Keratinocyte (primary cell): ENCODE data around the gene TAB2. TPM values are rescaled to one million over a fixed set of nuclear protein-coding genes. Genes with fewer than 3 reads are reported as not detected.
"Not testable (repeated sequence)": the region's sequence is repeated elsewhere in the genome, so short reads cannot be mapped to it uniquely, and the experiment has no call there.

Experiments
- DNase-seq: peaks from one replicate; pipeline ENCODE4 v3.0.0-alpha.2; 2011; ENCODE audit warnings: low read depth, missing footprints, low spot score
- FAIRE-seq: peaks from 2 replicates; lab custom pipeline; 2011; peaks lifted over from hg19 to GRCh38; lab: Jason Lieb, UNC
- H2AFZ ChIP-seq: 2 replicates; pipeline ENCODE4 v1.6.0; 2012; ENCODE audit warnings: low read length, control low read depth, inconsistent platforms; ENCODE audit not compliant: control insufficient read depth
- H3K27ac ChIP-seq: 2 replicates; pipeline ENCODE4 v1.5.1; 2011; ENCODE audit warnings: low read length; ENCODE audit not compliant: control insufficient read depth, insufficient read depth
- H3K27me3 ChIP-seq: 3 replicates; pipeline ENCODE4 v1.6.0; 2011; ENCODE audit warnings: low read length; ENCODE audit not compliant: control insufficient read depth, insufficient read depth; ENCODE audit errors: extremely low read depth
- H3K36me3 ChIP-seq, 2 experiments: 2 replicates in 1 of 2; 3 replicates in 1 of 2; pipeline ENCODE4 v1.5.1; 2011; ENCODE audit warnings: low read length in 2 of 2, mild to moderate bottlenecking in 1 of 2; ENCODE audit not compliant: control insufficient read depth in 2 of 2, insufficient read depth in 2 of 2; ENCODE audit errors: extremely low read depth in 1 of 2
- H3K4me1 ChIP-seq: 3 replicates; pipeline ENCODE4 v1.5.1; 2011; ENCODE audit warnings: low read length; ENCODE audit not compliant: control insufficient read depth, insufficient read depth; ENCODE audit errors: extremely low read depth
- H3K4me2 ChIP-seq: 3 replicates; pipeline ENCODE4 v1.6.0; 2011; ENCODE audit warnings: low read depth, low read length; ENCODE audit not compliant: control insufficient read depth, insufficient read depth; ENCODE audit errors: extremely low read depth
- H3K4me3 ChIP-seq, 3 experiments: fragments of 200-600 bp in 1 of 3; sonication (generic) in 1 of 3; 2 replicates in 2 of 3; 3 replicates in 1 of 3; pipeline ENCODE4 v1.5.1; 2011 to 2016; ENCODE audit warnings: low read length in 3 of 3, mild to moderate bottlenecking in 3 of 3, control low read depth in 2 of 3, inconsistent platforms in 1 of 3, low read depth in 1 of 3, mixed read lengths in 1 of 3, mixed run types in 1 of 3, moderate library complexity in 1 of 3; ENCODE audit not compliant: control insufficient read depth in 2 of 3, insufficient read depth in 2 of 3; ENCODE audit errors: extremely low read depth in 1 of 3
- H3K79me2 ChIP-seq: 2 replicates; pipeline ENCODE4 v1.6.0; 2012; ENCODE audit warnings: low read length; ENCODE audit not compliant: control insufficient read depth, insufficient read depth
- H3K9ac ChIP-seq: 3 replicates; pipeline ENCODE4 v1.6.0; 2011; ENCODE audit warnings: low read length; ENCODE audit not compliant: control insufficient read depth, insufficient read depth; ENCODE audit errors: extremely low read depth
- H3K9me1 ChIP-seq: 3 replicates; pipeline ENCODE4 v1.6.0; 2011; ENCODE audit warnings: low read length; ENCODE audit not compliant: control insufficient read depth, insufficient read depth; ENCODE audit errors: extremely low read depth
- H3K9me3 ChIP-seq: 2 replicates; pipeline ENCODE4 v1.5.1; 2012; ENCODE audit warnings: low read depth, low read length; ENCODE audit not compliant: control insufficient read depth
- H4K20me1 ChIP-seq: 3 replicates; pipeline ENCODE4 v1.6.0; 2011; ENCODE audit warnings: low read length; ENCODE audit not compliant: control insufficient read depth, insufficient read depth; ENCODE audit errors: extremely low read depth
- CTCF ChIP-seq, 3 experiments: IDR thresholded peaks in 1 of 3; conservative IDR thresholded peaks in 1 of 3; optimal IDR thresholded peaks in 1 of 3; 2 replicates in 2 of 3; 3 replicates in 1 of 3; pipeline versions ENCODE3 to v1.5.1; 2011; ENCODE audit warnings: low read length in 3 of 3, mild to moderate bottlenecking in 3 of 3, moderate library complexity in 2 of 3, control low read depth in 1 of 3, inconsistent platforms in 1 of 3; ENCODE audit not compliant: insufficient read depth in 2 of 3; ENCODE audit errors: extremely low read depth in 1 of 3
- EZH2 ChIP-seq: IDR thresholded peaks from one replicate; pipeline ENCODE4 v1.6.1; 2012; ENCODE audit warnings: inconsistent platforms, mild to moderate bottlenecking, low read length, moderate library complexity
- dilution Hi-C: fragments of 300-500 bp; cut with MboI; formaldehyde crosslinking; loops from one replicate; pipeline ENCODE4 v1.7.0; 2020; ENCODE audit warnings: low sequenced_read_pairs; ENCODE audit not compliant: extremely low pct_ligation_motif_present
- polyA plus RNA-seq, 5 experiments: library from polyadenylated mRNA; depleted of rRNA in 3 of 5; stranded (reverse) in 3 of 5; stranded (forward) in 1 of 5; unstranded in 1 of 5; fragments of >200 nt; gene quantifications; 1 replicate in 1 of 5; 2 replicates in 3 of 5; 3 replicates in 1 of 5; pipeline versions ENCODE4 v1.2.1 to v1.2.3, GENCODE V29; 2011 to 2012; ENCODE audit warnings: missing spikeins in 2 of 5, low read depth in 1 of 5, low replicate concordance in 1 of 5

TAB2 gene
- polyA plus RNA-seq, 1 donor (not counting 4 experiments of a cell fraction or from before 2014, with no cell fraction given): 47.5 TPM

DNA sequence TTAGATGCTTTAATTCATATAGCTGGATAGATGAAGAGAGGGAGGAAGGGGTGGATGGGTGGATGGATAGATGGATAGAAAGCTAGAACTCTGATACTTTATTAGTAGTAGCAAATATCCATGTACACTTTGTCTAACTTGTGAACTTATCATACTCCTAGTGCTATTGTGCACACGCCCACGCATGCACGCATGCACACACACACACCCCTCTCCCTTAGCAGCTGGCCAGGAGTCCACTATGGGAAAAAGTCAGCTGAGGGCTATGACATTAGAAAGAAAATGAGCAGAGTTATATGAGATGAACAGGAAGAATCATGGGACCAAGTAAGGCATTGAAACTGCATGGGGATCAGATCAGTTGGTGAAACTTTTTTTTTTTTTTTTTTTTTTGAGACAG, 28.6 kb downstream of the TAB2 start:
- H3K36me3 ChIP-seq: peaks cover 1 to 3% of the 10 kb centered on the region in 2 experiments
- no peaks in the 10 kb centered on the region for H3K9me3 ChIP-seq
- H4K20me1 ChIP-seq: no peaks in the 10 kb centered on the region
- no peak for TF ChIP-seq EZH2
- no peak for TF ChIP-seq CTCF (optimal IDR thresholded peaks at IDR 0.05 in 1 of 3, IDR thresholded peaks at IDR 0.05 in 1 of 3, conservative IDR thresholded peaks at IDR 0.05 in 1 of 3; ENCODE audit: extremely low read depth in 1 of 3, insufficient read depth in 2 of 3, low read length in 3 of 3)
- H3K9me1 ChIP-seq: no peaks in the 10 kb centered on the region
- H3K4me2 ChIP-seq: no peak overlapping the region
- H3K4me1 ChIP-seq: peaks cover 16% of the 10 kb centered on the region
- no peak for FAIRE-seq
- no peak overlapping the region for H3K4me3 ChIP-seq
- dilution Hi-C loops: no loop called here
- H3K79me2 ChIP-seq: peaks cover 81% of the 10 kb centered on the region
- no peak overlapping the region for H2AFZ ChIP-seq
- H3K27ac ChIP-seq: no peak overlapping the region
- no peak overlapping the region for H3K9ac ChIP-seq
- H3K27me3 ChIP-seq: no peaks in the 10 kb centered on the region
- DNase-seq: no peak

DNA sequence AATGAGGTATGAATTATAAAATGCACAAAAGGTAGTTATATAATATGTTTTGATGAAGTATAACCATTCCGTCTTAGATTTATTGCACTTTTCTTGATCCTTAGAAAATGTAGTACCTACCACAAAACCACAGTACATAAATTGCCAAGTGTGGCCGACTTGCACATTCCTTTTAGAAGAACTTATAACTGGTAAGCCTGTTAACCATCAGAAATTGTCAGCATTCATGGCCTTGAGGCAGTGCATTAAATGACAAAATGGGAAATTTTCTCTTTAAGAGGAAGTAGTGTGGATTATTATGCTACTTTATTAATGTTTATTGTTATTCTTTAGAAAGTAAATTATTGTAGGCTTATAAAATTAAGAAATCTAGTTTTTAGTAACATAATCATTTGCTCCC, 29.6 kb downstream of the TAB2 start:
- H3K27me3 ChIP-seq: no peaks in the 10 kb centered on the region
- no peaks in the 10 kb centered on the region for H3K9me3 ChIP-seq
- no peak overlapping the region for H3K4me2 ChIP-seq
- H3K4me3 ChIP-seq: no peak overlapping the region
- no peak for TF ChIP-seq CTCF (optimal IDR thresholded peaks at IDR 0.05 in 1 of 3, IDR thresholded peaks at IDR 0.05 in 1 of 3, conservative IDR thresholded peaks at IDR 0.05 in 1 of 3; ENCODE audit: extremely low read depth in 1 of 3, insufficient read depth in 2 of 3, low read length in 3 of 3)
- TF ChIP-seq EZH2: no peak
- H4K20me1 ChIP-seq: no peaks in the 10 kb centered on the region
- H3K9ac ChIP-seq: no peak overlapping the region
- no peak overlapping the region for H3K27ac ChIP-seq
- peaks cover 16% of the 10 kb centered on the region for H3K4me1 ChIP-seq
- DNase-seq: no peak
- dilution Hi-C loops: no loop called here
- no peak for FAIRE-seq
- peaks cover 78% of the 10 kb centered on the region for H3K79me2 ChIP-seq
- H3K9me1 ChIP-seq: no peaks in the 10 kb centered on the region
- no peak overlapping the region for H2AFZ ChIP-seq
- peaks cover 1 to 3% of the 10 kb centered on the region in 2 experiments for H3K36me3 ChIP-seq

DNA sequence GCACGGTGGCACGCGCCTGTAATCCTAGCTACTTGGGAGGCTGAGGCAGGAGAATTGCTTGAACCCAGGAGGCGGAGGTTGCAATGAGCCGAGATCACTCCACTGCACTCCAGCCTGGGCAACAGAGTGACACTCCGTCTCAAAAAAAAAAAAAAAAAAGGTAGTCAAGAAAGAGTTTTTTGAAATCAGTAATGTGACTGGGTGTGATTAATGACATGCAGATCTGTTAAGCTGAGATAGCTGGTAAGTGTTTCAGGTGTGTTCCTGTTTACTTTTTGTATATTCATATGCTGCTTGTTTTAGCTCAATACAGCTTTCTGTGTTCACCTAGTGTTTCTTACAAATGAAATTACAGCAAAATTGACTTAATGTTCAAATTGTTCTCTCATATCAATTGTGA, 31.8 kb downstream of the TAB2 start:
- dilution Hi-C loops, FAIRE-seq: not testable (repeated sequence)

More for the DNA sequence above, 31.8 kb downstream of the TAB2 start:
- H4K20me1 ChIP-seq, H3K27ac ChIP-seq, H3K9me1 ChIP-seq, H3K4me2 ChIP-seq, H3K4me3 ChIP-seq, H3K9ac ChIP-seq, H2AFZ ChIP-seq, H3K27me3 ChIP-seq, DNase-seq, H3K4me1 ChIP-seq, H3K36me3 ChIP-seq, H3K9me3 ChIP-seq: not testable (repeated sequence)
- peaks cover 81% of the 10 kb centered on the region for H3K79me2 ChIP-seq
